WTC11 (cell line): Measurements from ENCODE around the gene DNAJC15.

Source experiments
- CBFB ChIP-seq: sonication (generic); formaldehyde crosslinking; IDR thresholded peaks from 2 replicates; pipeline ENCODE4 v1.8.1; 2022; ENCODE audit warnings: mild to moderate bottlenecking, low read depth, missing genetic modification reagents
- CTCF ChIP-seq: fragments of 200-600 bp; IDR thresholded peaks from 2 replicates; pipeline ENCODE4 v1.8.0; 2022; ENCODE audit warnings: antibody characterized with exemption
- NR1H2 ChIP-seq: sonication (generic); formaldehyde crosslinking; IDR thresholded peaks from 2 replicates; pipeline ENCODE4 v1.9.0; 2021; ENCODE audit warnings: mild to moderate bottlenecking, moderate library complexity, missing genetic modification reagents
- USF2 ChIP-seq: sonication (generic); formaldehyde crosslinking; IDR thresholded peaks from 2 replicates; pipeline ENCODE4 v1.8.1; 2023; ENCODE audit warnings: mild to moderate bottlenecking, missing genetic modification reagents, moderate library complexity
- ZNF232 ChIP-seq: sonication (generic); formaldehyde crosslinking; IDR thresholded peaks from 2 replicates; pipeline ENCODE4 v1.8.0; 2022; ENCODE audit warnings: mild to moderate bottlenecking, missing genetic modification reagents
- ZNF532 ChIP-seq: fragments of 250-450 bp; sonication (Bioruptor Pico); IDR thresholded peaks from 2 replicates; pipeline ENCODE4 v1.9.0; 2021; ENCODE audit warnings: mild to moderate bottlenecking, borderline replicate concordance

GRCh38 chr13:43085545-43085944 lies 62.2 kb downstream of the DNAJC15 start:
- TF ChIP-seq CTCF (peak; percentile 34), ZNF532 (CRISPR knock-in tag) (no peak), CBFB (no peak), USF2 (CRISPR knock-in tag) (no peak), NR1H2 (CRISPR knock-in tag) (no peak), ZNF232 (CRISPR knock-in tag) (no peak)
